HCT116 (cell line): ENCODE measurements around the gene ADK. TPM values are rescaled to one million over a fixed set of nuclear protein-coding genes. Genes with fewer than 3 reads are reported as not detected.

Experiments used
- ATAC-seq: fragments of 200-7000 bp; cut with Tn5 transposase; 2 replicates; pipeline ENCODE4 v1.9.1; 2020; ENCODE audit warnings: mild to moderate bottlenecking, moderate library complexity
- BruUV-seq: library from RNA; stranded (reverse); fragments of 400-500 nt; replicated peaks from 2 replicates; lab custom pipeline; 2021; lab: Mats Ljungman, UMichigan
- CTCF ChIA-PET: fragments of 300-600 bp; sonication (Branson Sonifier 250); formaldehyde crosslinking; loops from one replicate; lab custom pipeline; 2021; ENCODE audit warnings: antibody characterized with exemption; lab: Charles Lee
- POLR2A ChIA-PET: fragments of 300-600, 350-600 bp; sonication (Branson Sonifier 250); formaldehyde crosslinking; loops from one replicate; lab custom pipeline; 2021; ENCODE audit warnings: antibody characterized with exemption; lab: Charles Lee
- RAD21 ChIA-PET, 2 experiments: fragments of 300-600 bp; sonication (Branson Sonifier 250); formaldehyde crosslinking; loops; one replicate each; lab custom pipeline; 2023; ENCODE audit warnings: low total read pairs in 2 of 2; ENCODE audit not compliant: uncharacterized antibody in 2 of 2, unreplicated experiment in 2 of 2, low non-redundant PET in 1 of 2; lab: Charles Lee
- DNase-seq: peaks from one replicate; pipeline ENCODE4 v3.0.0-alpha.2; 2010; ENCODE audit warnings: low read depth, low spot score
- H2AFZ ChIP-seq: fragments of 200-600 bp; shearing (Covaris generic), sonication (generic); 2 replicates; pipeline ENCODE4 v1.6.1; 2017; ENCODE audit warnings: low read depth, mixed run types, mixed read lengths, antibody characterized with exemption, low read length; ENCODE audit not compliant: poor library complexity, severe bottlenecking
- H3K27ac ChIP-seq: 2 replicates; pipeline ENCODE4 v1.5.1; 2012; ENCODE audit warnings: low read depth, low read length
- H3K27me3 ChIP-seq: fragments of 200-600 bp; sonication (generic); 2 replicates; pipeline ENCODE4 v1.6.1; 2016; ENCODE audit warnings: mixed run types, low read length, mixed read lengths; ENCODE audit not compliant: insufficient read depth
- H3K36me3 ChIP-seq, 2 experiments: fragments of 200-500 bp in 1 of 2; fragments of 200-600 bp in 1 of 2; sonication (Bioruptor generic) in 1 of 2; sonication (generic) in 1 of 2; 2 replicates each; pipeline versions ENCODE4 v1.5.1 to v1.6.1; 2014 to 2016; ENCODE audit warnings: low read length in 2 of 2, inconsistent platforms in 1 of 2, mixed read lengths in 1 of 2, mixed run types in 1 of 2; ENCODE audit not compliant: insufficient read depth in 2 of 2, control insufficient read depth in 1 of 2
- H3K4me1 ChIP-seq, 2 experiments: fragments of 200-600 bp in 1 of 2; sonication (generic) in 1 of 2; 2 replicates each; pipeline versions ENCODE4 v1.5.1 to v1.6.1; 2012 to 2017; ENCODE audit warnings: low read length in 2 of 2, inconsistent platforms in 1 of 2, mild to moderate bottlenecking in 1 of 2, mixed read lengths in 1 of 2, mixed run types in 1 of 2, moderate library complexity in 1 of 2; ENCODE audit not compliant: insufficient read depth in 2 of 2, control insufficient read depth in 1 of 2
- H3K4me2 ChIP-seq: fragments of 200-600 bp; sonication (generic); 2 replicates; pipeline ENCODE4 v1.6.1; 2017; ENCODE audit warnings: mixed run types, low read length, mixed read lengths
- H3K4me3 ChIP-seq, 2 experiments: fragments of 200-600 bp in 1 of 2; sonication (generic) in 1 of 2; replicated peaks in 1 of 2; 2 replicates each; pipeline ENCODE4 v1.5.1; 2011 to 2016; ENCODE audit warnings: low read length in 2 of 2, control low read depth in 1 of 2, low read depth in 1 of 2, mild to moderate bottlenecking in 1 of 2, mixed read lengths in 1 of 2, mixed run types in 1 of 2
- H3K79me2 ChIP-seq: fragments of 200-600 bp; sonication (generic); 2 replicates; pipeline ENCODE4 v1.6.1; 2017; ENCODE audit warnings: mild to moderate bottlenecking, mixed run types, low read length, moderate library complexity, mixed read lengths; ENCODE audit not compliant: insufficient read depth
- H3K9ac ChIP-seq: fragments of 200-600 bp; sonication (generic); 2 replicates; pipeline ENCODE4 v1.6.1; 2016; ENCODE audit warnings: low read length, mixed read lengths
- H3K9me2 ChIP-seq: fragments of 200-600 bp; sonication (generic), shearing (Covaris generic); 2 replicates; pipeline ENCODE4 v1.6.1; 2017; ENCODE audit warnings: mixed run types, mild to moderate bottlenecking, moderate library complexity; ENCODE audit not compliant: insufficient read depth
- H3K9me3 ChIP-seq, 2 experiments: fragments of 200-500 bp in 1 of 2; fragments of 200-600 bp in 1 of 2; sonication (Bioruptor generic) in 1 of 2; sonication (generic) in 1 of 2; 2 replicates each; pipeline ENCODE4 v1.6.1; 2014 to 2017; ENCODE audit warnings: low read length in 2 of 2, mixed read lengths in 2 of 2, inconsistent platforms in 1 of 2, low read depth in 1 of 2, mild to moderate bottlenecking in 1 of 2, mixed run types in 1 of 2, moderate library complexity in 1 of 2; ENCODE audit not compliant: control insufficient read depth in 1 of 2, insufficient read depth in 1 of 2
- H4K20me1 ChIP-seq: fragments of 200-600 bp; sonication (generic), shearing (Covaris generic); 2 replicates; pipeline ENCODE4 v1.6.1; 2017; ENCODE audit warnings: mixed run types, mild to moderate bottlenecking, moderate library complexity; ENCODE audit not compliant: insufficient read depth
- CBX3 ChIP-seq: IDR thresholded peaks from 2 replicates; pipeline ENCODE4 v1.6.1; 2012; ENCODE audit warnings: low read depth
- EGR1 ChIP-seq: IDR thresholded peaks from 2 replicates; pipeline ENCODE4 v1.6.1; 2012; ENCODE audit warnings: low read depth
- ELF1 ChIP-seq: IDR thresholded peaks from 2 replicates; pipeline ENCODE4 v1.6.1; 2012; ENCODE audit warnings: low read depth, borderline replicate concordance
- EZH2 ChIP-seq: fragments of 200-600 bp; sonication (generic); IDR thresholded peaks from 2 replicates; pipeline ENCODE4 v1.6.1; 2017; ENCODE audit warnings: antibody characterized with exemption, mixed run types
- JUND ChIP-seq: IDR thresholded peaks from 2 replicates; pipeline ENCODE4 v1.6.1; 2012
- RAD21 ChIP-seq: IDR thresholded peaks from 2 replicates; pipeline ENCODE4 v1.6.1; 2012; ENCODE audit warnings: low read depth, mild to moderate bottlenecking
- TCF7L2 ChIP-seq: IDR thresholded peaks from 2 replicates; pipeline ENCODE4 v1.7.0; 2011; ENCODE audit warnings: borderline replicate concordance, inconsistent platforms; ENCODE audit not compliant: insufficient read depth, insufficient read length; ENCODE audit errors: extremely low read depth
- YY1 ChIP-seq: IDR thresholded peaks from 2 replicates; pipeline ENCODE4 v1.6.1; 2011; ENCODE audit warnings: low read length, low read depth, moderate library complexity, mild to moderate bottlenecking; ENCODE audit not compliant: insufficient replicate concordance; ENCODE audit errors: extremely low read depth
- ZNF274 ChIP-seq: fragments of 200-500 bp; sonication (Bioruptor generic); IDR thresholded peaks from 2 replicates; pipeline ENCODE4 v1.6.1; 2014; ENCODE audit warnings: mild to moderate bottlenecking, low read depth, low read length, inconsistent platforms
- intact Hi-C: fragments of 100-400 bp; cut with micrococcal nuclease; formaldehyde crosslinking; loops from 2 replicates; pipeline ENCODE4 v1.10.0; 2022
- total RNA-seq: library from RNA; stranded (reverse); gene quantifications from one replicate; pipeline ENCODE4 v1.2.1, GENCODE V29; 2021; ENCODE audit not compliant: unreplicated experiment
- TF ChIP-seq, protein P1 (sequence below): IDR thresholded peaks from 2 replicates; pipeline ENCODE4 v1.6.1; 2011; ENCODE audit warnings: mild to moderate bottlenecking, low read length, moderate library complexity; ENCODE audit not compliant: insufficient replicate concordance; ENCODE audit errors: extremely low read depth
- TF ChIP-seq, protein P2 (sequence below), 3 experiments: fragments of 200-600 bp in 1 of 3; sonication (generic) in 1 of 3; IDR thresholded peaks in 2 of 3; conservative IDR thresholded peaks in 1 of 3; 2 replicates each; pipeline ENCODE4 v1.5.1; 2012 to 2017; ENCODE audit warnings: low read depth in 2 of 3, low read length in 2 of 3, antibody characterized with exemption in 1 of 3, borderline replicate concordance in 1 of 3, control low read depth in 1 of 3, mild to moderate bottlenecking in 1 of 3, mixed read lengths in 1 of 3, mixed run types in 1 of 3, moderate library complexity in 1 of 3; ENCODE audit not compliant: insufficient read depth in 1 of 3
- TF ChIP-seq, protein P3 (sequence below): IDR thresholded peaks from 2 replicates; pipeline ENCODE4 v1.6.1; 2012; ENCODE audit warnings: low read depth

Gene ADK
- total RNA-seq, 1 experiment from 2014 or later = 55.0 TPM

DNA sequence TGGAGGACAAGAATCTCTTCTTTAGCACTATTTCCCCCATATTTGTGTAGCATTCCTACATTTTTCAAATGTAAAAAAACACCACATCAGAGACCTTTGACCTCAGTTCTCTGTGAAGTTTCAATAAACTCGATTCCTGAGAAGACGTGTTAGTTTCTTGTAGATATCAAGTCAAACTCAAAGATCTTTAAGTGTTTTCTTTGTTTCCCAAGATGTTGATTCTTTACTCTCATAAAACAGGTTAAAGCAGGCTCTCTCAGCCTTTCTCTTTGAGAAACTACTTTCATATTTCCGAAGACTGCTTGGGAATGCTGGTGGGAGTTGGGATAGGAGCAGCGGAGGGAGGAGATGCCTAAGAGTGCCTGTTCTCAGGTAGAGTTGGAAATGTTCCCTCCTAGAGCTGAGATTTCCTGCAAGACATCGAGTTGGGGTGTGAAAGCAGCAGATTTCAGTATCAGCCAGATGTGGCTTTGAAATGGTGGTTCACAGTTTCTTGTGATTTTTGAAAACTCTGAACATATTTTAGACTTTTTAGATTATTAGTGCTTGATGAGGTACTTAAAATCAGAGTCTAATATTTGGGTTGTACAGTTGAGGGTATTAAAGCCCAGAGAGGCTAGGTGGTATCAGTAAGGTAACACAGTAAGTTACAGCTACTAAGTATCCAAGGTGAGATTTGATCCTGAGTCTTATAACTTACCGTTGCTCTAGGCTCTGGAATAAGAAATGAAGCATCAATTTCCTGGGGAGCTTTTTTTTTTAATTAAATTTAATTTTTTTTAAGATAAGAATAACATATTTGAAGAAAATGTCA lies 13.9 kb downstream of the ADK start:
- intact Hi-C loops = no loop called here
- no peak overlapping the region for H3K4me3 ChIP-seq
- peaks cover 8 to 13% of the 10 kb centered on the region in 2 experiments; a peak in 3 of 4 replicates for H3K4me1 ChIP-seq
- no peaks in the 10 kb centered on the region for H3K9me2 ChIP-seq
- H3K9ac ChIP-seq = no peak overlapping the region
- no peak overlapping the region for H2AFZ ChIP-seq
- no peaks in the 10 kb centered on the region for H3K36me3 ChIP-seq
- peak overlapping the region; percentile 31; the same call in 1 of the 2 replicates for H3K4me2 ChIP-seq
- H3K27ac ChIP-seq = no peak overlapping the region
- no TSS peak for BruUV-seq
- ChIA-PET POLR2A (interaction anchor here (0.8 to 1.1 kb wide), 2 partner anchors 9 to 11 kb away, joined by 3 read pairs; no protein-coding TSS in a partner anchor), RAD21 (no interaction called here), CTCF (no interaction called here)
- H3K9me3 ChIP-seq = no peaks in the 10 kb centered on the region
- DNase-seq (no peak), ATAC-seq (no peak)
- H3K27me3 ChIP-seq = no peaks in the 10 kb centered on the region
- no peaks in the 10 kb centered on the region for H4K20me1 ChIP-seq
- peaks cover 38% of the 10 kb centered on the region for H3K79me2 ChIP-seq
- TF ChIP-seq EZH2 (no peak), EGR1 (no peak), TCF7L2 (no peak), JUND (no peak), ZNF274 (no peak), YY1 (no peak), ELF1 (no peak), CBX3 (no peak), RAD21 (no peak)
- TF ChIP-seq, protein P1, sequence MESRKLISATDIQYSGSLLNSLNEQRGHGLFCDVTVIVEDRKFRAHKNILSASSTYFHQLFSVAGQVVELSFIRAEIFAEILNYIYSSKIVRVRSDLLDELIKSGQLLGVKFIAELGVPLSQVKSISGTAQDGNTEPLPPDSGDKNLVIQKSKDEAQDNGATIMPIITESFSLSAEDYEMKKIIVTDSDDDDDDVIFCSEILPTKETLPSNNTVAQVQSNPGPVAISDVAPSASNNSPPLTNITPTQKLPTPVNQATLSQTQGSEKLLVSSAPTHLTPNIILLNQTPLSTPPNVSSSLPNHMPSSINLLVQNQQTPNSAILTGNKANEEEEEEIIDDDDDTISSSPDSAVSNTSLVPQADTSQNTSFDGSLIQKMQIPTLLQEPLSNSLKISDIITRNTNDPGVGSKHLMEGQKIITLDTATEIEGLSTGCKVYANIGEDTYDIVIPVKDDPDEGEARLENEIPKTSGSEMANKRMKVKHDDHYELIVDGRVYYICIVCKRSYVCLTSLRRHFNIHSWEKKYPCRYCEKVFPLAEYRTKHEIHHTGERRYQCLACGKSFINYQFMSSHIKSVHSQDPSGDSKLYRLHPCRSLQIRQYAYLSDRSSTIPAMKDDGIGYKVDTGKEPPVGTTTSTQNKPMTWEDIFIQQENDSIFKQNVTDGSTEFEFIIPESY = no peak
- TF ChIP-seq, protein P2, sequence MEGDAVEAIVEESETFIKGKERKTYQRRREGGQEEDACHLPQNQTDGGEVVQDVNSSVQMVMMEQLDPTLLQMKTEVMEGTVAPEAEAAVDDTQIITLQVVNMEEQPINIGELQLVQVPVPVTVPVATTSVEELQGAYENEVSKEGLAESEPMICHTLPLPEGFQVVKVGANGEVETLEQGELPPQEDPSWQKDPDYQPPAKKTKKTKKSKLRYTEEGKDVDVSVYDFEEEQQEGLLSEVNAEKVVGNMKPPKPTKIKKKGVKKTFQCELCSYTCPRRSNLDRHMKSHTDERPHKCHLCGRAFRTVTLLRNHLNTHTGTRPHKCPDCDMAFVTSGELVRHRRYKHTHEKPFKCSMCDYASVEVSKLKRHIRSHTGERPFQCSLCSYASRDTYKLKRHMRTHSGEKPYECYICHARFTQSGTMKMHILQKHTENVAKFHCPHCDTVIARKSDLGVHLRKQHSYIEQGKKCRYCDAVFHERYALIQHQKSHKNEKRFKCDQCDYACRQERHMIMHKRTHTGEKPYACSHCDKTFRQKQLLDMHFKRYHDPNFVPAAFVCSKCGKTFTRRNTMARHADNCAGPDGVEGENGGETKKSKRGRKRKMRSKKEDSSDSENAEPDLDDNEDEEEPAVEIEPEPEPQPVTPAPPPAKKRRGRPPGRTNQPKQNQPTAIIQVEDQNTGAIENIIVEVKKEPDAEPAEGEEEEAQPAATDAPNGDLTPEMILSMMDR (IDR thresholded peaks at IDR 0.05 in 2 of 3, conservative IDR thresholded peaks at IDR 0.05 in 1 of 3; ENCODE audit: borderline replicate concordance in 1 of 3, insufficient read depth in 1 of 3, low read depth in 2 of 3, low read length in 2 of 3) = no peak
- TF ChIP-seq, protein P3, sequence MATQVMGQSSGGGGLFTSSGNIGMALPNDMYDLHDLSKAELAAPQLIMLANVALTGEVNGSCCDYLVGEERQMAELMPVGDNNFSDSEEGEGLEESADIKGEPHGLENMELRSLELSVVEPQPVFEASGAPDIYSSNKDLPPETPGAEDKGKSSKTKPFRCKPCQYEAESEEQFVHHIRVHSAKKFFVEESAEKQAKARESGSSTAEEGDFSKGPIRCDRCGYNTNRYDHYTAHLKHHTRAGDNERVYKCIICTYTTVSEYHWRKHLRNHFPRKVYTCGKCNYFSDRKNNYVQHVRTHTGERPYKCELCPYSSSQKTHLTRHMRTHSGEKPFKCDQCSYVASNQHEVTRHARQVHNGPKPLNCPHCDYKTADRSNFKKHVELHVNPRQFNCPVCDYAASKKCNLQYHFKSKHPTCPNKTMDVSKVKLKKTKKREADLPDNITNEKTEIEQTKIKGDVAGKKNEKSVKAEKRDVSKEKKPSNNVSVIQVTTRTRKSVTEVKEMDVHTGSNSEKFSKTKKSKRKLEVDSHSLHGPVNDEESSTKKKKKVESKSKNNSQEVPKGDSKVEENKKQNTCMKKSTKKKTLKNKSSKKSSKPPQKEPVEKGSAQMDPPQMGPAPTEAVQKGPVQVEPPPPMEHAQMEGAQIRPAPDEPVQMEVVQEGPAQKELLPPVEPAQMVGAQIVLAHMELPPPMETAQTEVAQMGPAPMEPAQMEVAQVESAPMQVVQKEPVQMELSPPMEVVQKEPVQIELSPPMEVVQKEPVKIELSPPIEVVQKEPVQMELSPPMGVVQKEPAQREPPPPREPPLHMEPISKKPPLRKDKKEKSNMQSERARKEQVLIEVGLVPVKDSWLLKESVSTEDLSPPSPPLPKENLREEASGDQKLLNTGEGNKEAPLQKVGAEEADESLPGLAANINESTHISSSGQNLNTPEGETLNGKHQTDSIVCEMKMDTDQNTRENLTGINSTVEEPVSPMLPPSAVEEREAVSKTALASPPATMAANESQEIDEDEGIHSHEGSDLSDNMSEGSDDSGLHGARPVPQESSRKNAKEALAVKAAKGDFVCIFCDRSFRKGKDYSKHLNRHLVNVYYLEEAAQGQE = no peak
